PC-3 (cell line): ENCODE results near the gene OPALIN.

Experiments used
- CTCF ChIP-seq: fragments of 300-600 bp; sonication (generic); conservative IDR thresholded peaks from 2 replicates; pipeline ENCODE4 v1.5.1; 2017; ENCODE audit warnings: antibody characterized with exemption, low read depth, mild to moderate bottlenecking, low read length
- EZH2phosphoT487 ChIP-seq: fragments of 300-600 bp; sonication (generic); IDR thresholded peaks from 2 replicates; pipeline ENCODE4 v1.6.1; 2018; ENCODE audit warnings: mild to moderate bottlenecking, antibody characterized with exemption, low read length, borderline replicate concordance

DNA sequence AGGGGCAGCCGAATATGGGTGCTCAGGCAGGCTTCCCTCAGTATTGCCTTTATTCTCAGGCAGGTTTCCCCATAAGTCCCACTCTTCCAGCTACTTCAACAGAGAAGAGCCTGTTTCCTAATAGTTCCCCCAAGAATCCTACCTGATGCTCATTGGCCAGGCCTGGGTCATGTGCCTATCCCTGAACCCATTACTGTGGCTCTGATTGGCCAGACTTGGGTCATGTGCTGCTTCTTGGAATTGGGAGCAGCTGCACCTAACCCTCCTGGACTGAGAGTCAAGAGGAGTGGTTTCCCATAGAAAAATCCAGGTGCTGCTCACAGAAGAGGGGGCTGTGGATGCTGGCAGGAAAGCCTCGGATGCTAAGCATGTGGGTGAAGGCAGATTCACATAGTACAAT lies 21.7 kb downstream of the OPALIN start:
- no peak for TF ChIP-seq CTCF
- no peak for TF ChIP-seq EZH2phosphoT487
